Gastrocnemius medialis (tissue), 4 donors: ENCODE results near the gene BEND6. TPM values are rescaled to one million over a fixed set of nuclear protein-coding genes. Genes with fewer than 3 reads are reported as not detected.
"Not testable (repeated sequence)": the region's sequence is repeated elsewhere in the genome, so short reads cannot be mapped to it uniquely, and the experiment has no call there.

Experiments
- ATAC-seq, 2 donors: fragments of 150-250 bp; one replicate each; pipeline ENCODE4 v1.9.1; 2016
- DNase-seq, 2 donors: peaks; one replicate each; pipeline ENCODE4 v3.0.0-alpha.2; 2019
- H3K27ac ChIP-seq, 4 donors: fragments of 200-600 bp; sonication (generic); 1 replicate in 1 of 4; 2 replicates in 3 of 4; pipeline ENCODE4 v1.5.1; 2016 to 2018; ENCODE audit warnings: mild to moderate bottlenecking in 2 of 4, moderate library complexity in 1 of 4
- H3K27me3 ChIP-seq, 3 donors: fragments of 200-600 bp; sonication (generic) in 2 of 3; 1 replicate in 1 of 3; 2 replicates in 2 of 3; pipeline versions ENCODE4 v1.5.1 to v1.6.0; 2016 to 2019; ENCODE audit warnings: mild to moderate bottlenecking in 1 of 3, moderate library complexity in 1 of 3
- H3K36me3 ChIP-seq, 2 donors: fragments of 200-600 bp; sonication (generic) in 1 of 2; one replicate each; pipeline ENCODE4 v1.5.1; 2017 to 2018
- H3K4me1 ChIP-seq, 2 donors: fragments of 200-600 bp; sonication (generic) in 1 of 2; one replicate each; pipeline ENCODE4 v1.5.1; 2016 to 2017; ENCODE audit warnings: mild to moderate bottlenecking in 2 of 2
- H3K4me3 ChIP-seq, 4 donors: fragments of 200-600 bp; sonication (generic) in 3 of 4; 1 replicate in 1 of 4; 2 replicates in 3 of 4; pipeline ENCODE4 v1.5.1; 2016 to 2019; ENCODE audit warnings: mild to moderate bottlenecking in 2 of 4
- H3K9me3 ChIP-seq, 3 donors: fragments of 200-600 bp; sonication (generic) in 2 of 3; 1 replicate in 1 of 3; 2 replicates in 2 of 3; pipeline ENCODE4 v1.5.1; 2016 to 2019
- CTCF ChIP-seq, 5 experiments: fragments of 450-650 bp in 3 of 5; fragments of 200-600 bp in 2 of 5; sonication (generic) in 2 of 5; IDR thresholded peaks in 4 of 5; conservative IDR thresholded peaks in 1 of 5; 1 replicate in 4 of 5; 2 replicates in 1 of 5; pipeline ENCODE4 v1.5.1; 2016 to 2019; ENCODE audit warnings: antibody characterized with exemption in 5 of 5, mild to moderate bottlenecking in 3 of 5, moderate library complexity in 3 of 5
- POLR2A ChIP-seq, 2 donors: fragments of 450-650 bp; IDR thresholded peaks; one replicate each; pipeline ENCODE4 v1.6.1; 2017; ENCODE audit warnings: antibody characterized with exemption in 2 of 2, mild to moderate bottlenecking in 2 of 2, moderate library complexity in 2 of 2
- in situ Hi-C, 4 donors: fragments of 200-750 bp; cut with MboI; loops; one replicate each; pipeline versions ENCODE4 v1.15.0 to v1.8.0; 2017; ENCODE audit warnings: low sequenced_read_pairs in 4 of 4
- intact Hi-C: fragments of 100-400 bp; cut with DNase I; formaldehyde crosslinking; loops from one replicate; pipeline ENCODE4 v1.15.1; 2023; ENCODE audit warnings: low total_unique reads
- total RNA-seq, 4 donors: library from RNA; depleted of rRNA; stranded (reverse); fragments of >200 nt; gene quantifications; one replicate each; pipeline versions ENCODE4 v1.1.0 to v1.2.3, GENCODE V29; 2016

Gene BEND6
- total RNA-seq, 4 donors from 2014 or later, result 0.15 to 0.97 (median 0.56) TPM

- no peak for ATAC-seq
- Histone ChIP-seq H3K27me3 (peaks cover 0 to 5% (median 0%) of the 10 kb centered on the region in 3 donors), H3K4me3 (no peak overlapping the region), H3K36me3 (no peaks in the 10 kb centered on the region), H3K4me1 (no peaks in the 10 kb centered on the region), H3K27ac (no peak overlapping the region), H3K9me3 (no peaks in the 10 kb centered on the region)
- intact Hi-C loops, result no loop called here
- no peak for DNase-seq
- in situ Hi-C loops, result no loop called here
- TF ChIP-seq CTCF (IDR thresholded peaks at IDR 0.05 in 4 of 5, conservative IDR thresholded peaks at IDR 0.05 in 1 of 5), result no peak
- no peak for TF ChIP-seq POLR2A (IDR thresholded peaks at IDR 0.05)
Observed at GRCh38 chr6:57040011-57040410, 85.1 kb downstream of the BEND6 start.

GRCh38 chr6:57044061-57044460, 89.2 kb downstream of the BEND6 start:
- in situ Hi-C loops, intact Hi-C loops: not testable (repeated sequence)

GRCh38 chr6:57044568-57044967, 89.7 kb downstream of the BEND6 start:
- DNase-seq (no peak), ATAC-seq (no peak)
- intact Hi-C loops, result no loop called here
- Histone ChIP-seq H3K4me1 (peaks cover 10 to 13% of the 10 kb centered on the region in 2 donors), H3K27me3 (peaks cover 0 to 5% (median 0%) of the 10 kb centered on the region in 3 donors), H3K9me3 (no peaks in the 10 kb centered on the region), H3K4me3 (no peak overlapping the region), H3K27ac (no peak overlapping the region), H3K36me3 (no peaks in the 10 kb centered on the region)
- in situ Hi-C loops, result no loop called here
- TF ChIP-seq POLR2A (IDR thresholded peaks at IDR 0.05) (no peak), CTCF (IDR thresholded peaks at IDR 0.05 in 4 of 5, conservative IDR thresholded peaks at IDR 0.05 in 1 of 5) (no peak)

More at GRCh38 chr6:57044061-57044460, 89.2 kb downstream of the BEND6 start:
- H3K9me3 ChIP-seq, H3K27ac ChIP-seq, H3K27me3 ChIP-seq, H3K4me3 ChIP-seq, H3K36me3 ChIP-seq, DNase-seq, ATAC-seq: not testable (repeated sequence)
- peaks cover 10 to 13% of the 10 kb centered on the region in 2 donors for H3K4me1 ChIP-seq

GRCh38 chr6:57046332-57047256, 91.7 kb downstream of the BEND6 start, which contains the start of gene KIAA1586:
TSS of gene KIAA1586 (plus strand) at chr6:57046693. CDS start at chr6:57046756, 63 bp downstream.
- Histone ChIP-seq H3K4me1 (peaks cover 10 to 13% of the 10 kb centered on the region in 2 donors), H3K36me3 (peaks cover 2 to 10% of the 10 kb centered on the region in 2 donors), H3K4me3 (peak within 1 kb of the TSS; percentile 57 to 76 (median 67)), H3K27ac (peak within 1 kb of the TSS; percentile 51 to 67 (median 56))
- in situ Hi-C loops, H3K9me3 ChIP-seq, H3K27me3 ChIP-seq: not testable (repeated sequence)
- intact Hi-C loops, result loop anchor here (2.0 to 5.0 kb wide), 2 partner anchors 41 to 270 kb away; partner anchors contain the start of gene PRIM2
- DNase-seq (peak; percentile 84 to 85), ATAC-seq (peak; percentile 96 to 97)
- TF ChIP-seq CTCF (IDR thresholded peaks at IDR 0.05 in 4 of 5, conservative IDR thresholded peaks at IDR 0.05 in 1 of 5) (peak in 1 of 5 experiments; percentile 7), POLR2A (IDR thresholded peaks at IDR 0.05) (peak; percentile 46 to 72)

GRCh38 chr6:57047257-57047585, 92.3 kb downstream of the BEND6 start:
- H3K4me1 ChIP-seq, result peaks cover 10 to 13% of the 10 kb centered on the region in 2 donors
- ATAC-seq, in situ Hi-C loops, DNase-seq, H3K27me3 ChIP-seq, H3K9me3 ChIP-seq, H3K4me3 ChIP-seq, H3K27ac ChIP-seq: not testable (repeated sequence)
- peaks cover 2 to 16% of the 10 kb centered on the region in 2 donors for H3K36me3 ChIP-seq
- intact Hi-C loops, result loop anchor here (2.0 to 5.0 kb wide), 2 partner anchors 40 to 270 kb away; partner anchors contain the start of gene PRIM2

GRCh38 chr6:57047859-57048258, 93.0 kb downstream of the BEND6 start:
- ATAC-seq, H3K9me3 ChIP-seq, DNase-seq, in situ Hi-C loops, H3K27ac ChIP-seq, H3K27me3 ChIP-seq, H3K4me3 ChIP-seq: not testable (repeated sequence)
- peaks cover 10 to 13% of the 10 kb centered on the region in 2 donors for H3K4me1 ChIP-seq
- peaks cover 2 to 21% of the 10 kb centered on the region in 2 donors for H3K36me3 ChIP-seq
- intact Hi-C loops, result loop anchor here (2.0 to 5.0 kb wide), 2 partner anchors 39 to 269 kb away; partner anchors contain the start of gene PRIM2
